Osteoblast (primary cell): ENCODE data around the gene FRMD3. TPM values are rescaled to one million over a fixed set of nuclear protein-coding genes. Genes with fewer than 3 reads are reported as not detected.
"Not testable (repeated sequence)": the region's sequence is repeated elsewhere in the genome, so short reads cannot be mapped to it uniquely, and the experiment has no call there.

Experiments used
- DNase-seq: peaks from one replicate; pipeline ENCODE4 v3.0.0; 2011; ENCODE audit warnings: low spot score, mixed read lengths; ENCODE audit not compliant: insufficient read length; ENCODE audit errors: missing footprints
- H2AFZ ChIP-seq: 2 replicates; pipeline ENCODE4 v1.6.0; 2011; ENCODE audit warnings: mild to moderate bottlenecking, low read length
- H3K27ac ChIP-seq: 2 replicates; pipeline ENCODE4 v1.5.1; 2011; ENCODE audit warnings: mild to moderate bottlenecking, low read depth, low read length, moderate library complexity
- H3K27me3 ChIP-seq: 2 replicates; pipeline ENCODE4 v1.6.0; 2012; ENCODE audit warnings: mild to moderate bottlenecking, control low read depth, inconsistent platforms, low read length, moderate library complexity; ENCODE audit not compliant: insufficient read depth
- H3K36me3 ChIP-seq: 2 replicates; pipeline ENCODE4 v1.5.1; 2011; ENCODE audit warnings: mild to moderate bottlenecking, low read length, control low read depth, moderate library complexity; ENCODE audit not compliant: insufficient read depth
- H3K4me1 ChIP-seq: 2 replicates; pipeline ENCODE4 v1.5.1; 2011; ENCODE audit warnings: mild to moderate bottlenecking, low read length, control low read depth, moderate library complexity; ENCODE audit not compliant: insufficient read depth
- H3K4me2 ChIP-seq: 2 replicates; pipeline ENCODE4 v1.6.0; 2011; ENCODE audit warnings: mild to moderate bottlenecking, low read length; ENCODE audit not compliant: insufficient read depth
- H3K4me3 ChIP-seq: fragments of 200-600 bp; sonication (generic); 3 replicates; pipeline ENCODE4 v1.5.1; 2012; ENCODE audit warnings: mild to moderate bottlenecking, low read length, inconsistent platforms; ENCODE audit not compliant: insufficient read depth
- H3K79me2 ChIP-seq: 2 replicates; pipeline ENCODE4 v1.6.0; 2012; ENCODE audit warnings: mild to moderate bottlenecking, low read length, control low read depth, inconsistent platforms; ENCODE audit not compliant: insufficient read depth
- H3K9me3 ChIP-seq: 2 replicates; pipeline ENCODE4 v1.5.1; 2011; ENCODE audit warnings: low read depth, low read length, control low read depth
- H4K20me1 ChIP-seq: 2 replicates; pipeline ENCODE4 v1.6.0; 2012; ENCODE audit warnings: mild to moderate bottlenecking, low read length, control low read depth; ENCODE audit not compliant: insufficient read depth
- total RNA-seq: library from RNA; depleted of rRNA; stranded (reverse); fragments of >200 nt; gene quantifications from 2 replicates; pipeline ENCODE4 v1.2.3, GENCODE V29; 2012
- TF ChIP-seq, protein P1 (sequence below): IDR thresholded peaks from 2 replicates; pipeline ENCODE4 v1.5.1; 2011; ENCODE audit warnings: mild to moderate bottlenecking, low read depth, low read length, moderate library complexity; ENCODE audit errors: extremely low read depth

Gene FRMD3
- total RNA-seq, 1 donor: 0.36 TPM

DNA sequence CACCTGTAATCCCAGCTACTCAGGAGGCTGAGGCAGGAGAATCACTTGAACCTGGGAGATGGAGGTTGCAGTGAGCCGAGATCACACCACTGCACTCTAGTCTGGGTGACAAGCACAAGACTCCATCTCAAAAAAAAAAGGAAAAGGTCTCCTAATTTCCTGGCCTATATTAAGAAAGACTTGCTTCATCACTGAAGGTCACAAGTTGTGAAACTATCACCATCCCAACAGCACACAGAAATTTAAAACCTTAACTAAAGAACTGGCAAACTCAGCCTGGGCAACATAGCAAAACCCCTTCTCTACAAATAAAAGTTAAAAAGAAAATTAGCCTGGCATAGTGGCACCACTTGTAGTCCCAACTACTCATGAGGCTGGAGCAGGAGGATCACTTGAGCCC lies 17.2 kb downstream of the FRMD3 start:
- H4K20me1 ChIP-seq: no peaks in the 10 kb centered on the region
- no peak overlapping the region for H2AFZ ChIP-seq
- H3K9me3 ChIP-seq: no peaks in the 10 kb centered on the region
- no peaks in the 10 kb centered on the region for H3K79me2 ChIP-seq
- no peak overlapping the region for H3K4me3 ChIP-seq
- TF ChIP-seq, protein P1, sequence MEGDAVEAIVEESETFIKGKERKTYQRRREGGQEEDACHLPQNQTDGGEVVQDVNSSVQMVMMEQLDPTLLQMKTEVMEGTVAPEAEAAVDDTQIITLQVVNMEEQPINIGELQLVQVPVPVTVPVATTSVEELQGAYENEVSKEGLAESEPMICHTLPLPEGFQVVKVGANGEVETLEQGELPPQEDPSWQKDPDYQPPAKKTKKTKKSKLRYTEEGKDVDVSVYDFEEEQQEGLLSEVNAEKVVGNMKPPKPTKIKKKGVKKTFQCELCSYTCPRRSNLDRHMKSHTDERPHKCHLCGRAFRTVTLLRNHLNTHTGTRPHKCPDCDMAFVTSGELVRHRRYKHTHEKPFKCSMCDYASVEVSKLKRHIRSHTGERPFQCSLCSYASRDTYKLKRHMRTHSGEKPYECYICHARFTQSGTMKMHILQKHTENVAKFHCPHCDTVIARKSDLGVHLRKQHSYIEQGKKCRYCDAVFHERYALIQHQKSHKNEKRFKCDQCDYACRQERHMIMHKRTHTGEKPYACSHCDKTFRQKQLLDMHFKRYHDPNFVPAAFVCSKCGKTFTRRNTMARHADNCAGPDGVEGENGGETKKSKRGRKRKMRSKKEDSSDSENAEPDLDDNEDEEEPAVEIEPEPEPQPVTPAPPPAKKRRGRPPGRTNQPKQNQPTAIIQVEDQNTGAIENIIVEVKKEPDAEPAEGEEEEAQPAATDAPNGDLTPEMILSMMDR: no peak
- no peaks in the 10 kb centered on the region for H3K36me3 ChIP-seq
- no peak overlapping the region for H3K4me2 ChIP-seq
- no peak overlapping the region for H3K27ac ChIP-seq
- H3K27me3 ChIP-seq: no peaks in the 10 kb centered on the region
- DNase-seq: no peak
- no peaks in the 10 kb centered on the region for H3K4me1 ChIP-seq

DNA sequence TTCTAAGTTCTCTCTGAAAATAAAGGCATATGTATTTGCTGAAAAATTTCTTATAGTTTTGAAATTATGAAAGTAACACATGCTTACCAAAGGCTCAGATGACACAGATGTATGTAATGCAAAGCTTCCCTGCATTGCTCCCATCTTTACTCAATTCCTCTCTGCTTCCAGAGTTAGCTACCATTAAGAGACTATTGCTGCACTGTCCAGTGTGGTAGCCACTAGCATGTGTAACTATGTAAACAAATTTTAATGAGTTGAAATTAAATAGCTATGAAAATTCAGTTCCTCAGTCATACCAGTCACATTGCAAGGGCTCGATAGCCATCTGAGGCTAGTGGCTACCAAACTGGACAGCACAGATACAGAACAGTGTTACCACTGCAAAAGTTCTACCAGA lies 17.9 kb downstream of the FRMD3 start:
- H4K20me1 ChIP-seq: no peaks in the 10 kb centered on the region
- H3K4me1 ChIP-seq: no peaks in the 10 kb centered on the region
- no peak for DNase-seq
- TF ChIP-seq, protein P1: no peak
- no peaks in the 10 kb centered on the region for H3K9me3 ChIP-seq
- H3K4me2 ChIP-seq: no peak overlapping the region
- no peaks in the 10 kb centered on the region for H3K36me3 ChIP-seq
- H3K79me2 ChIP-seq: no peaks in the 10 kb centered on the region
- no peaks in the 10 kb centered on the region for H3K27me3 ChIP-seq
- H3K27ac ChIP-seq: no peak overlapping the region
- H2AFZ ChIP-seq: no peak overlapping the region
- no peak overlapping the region for H3K4me3 ChIP-seq

DNA sequence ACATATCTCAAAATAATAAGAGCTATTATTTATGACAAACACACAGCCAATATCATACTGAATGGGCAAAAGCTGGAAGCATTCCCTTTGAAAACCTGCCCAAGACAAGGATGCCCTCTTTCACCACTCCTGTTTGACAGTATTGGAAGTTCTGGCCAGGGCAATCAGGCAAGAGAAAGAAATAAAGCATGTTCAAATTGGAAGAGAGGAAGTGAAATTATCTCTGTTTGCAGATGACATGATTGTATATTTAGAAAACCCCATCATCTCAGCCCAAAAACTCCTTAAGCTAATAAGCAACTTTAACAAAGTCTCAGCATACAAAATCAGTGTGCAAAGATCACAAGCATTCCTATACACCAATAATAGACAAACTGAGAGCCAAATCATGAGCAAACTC lies 20.2 kb downstream of the FRMD3 start:
- not testable (repeated sequence) for H3K4me1 ChIP-seq, H3K79me2 ChIP-seq, DNase-seq

DNA sequence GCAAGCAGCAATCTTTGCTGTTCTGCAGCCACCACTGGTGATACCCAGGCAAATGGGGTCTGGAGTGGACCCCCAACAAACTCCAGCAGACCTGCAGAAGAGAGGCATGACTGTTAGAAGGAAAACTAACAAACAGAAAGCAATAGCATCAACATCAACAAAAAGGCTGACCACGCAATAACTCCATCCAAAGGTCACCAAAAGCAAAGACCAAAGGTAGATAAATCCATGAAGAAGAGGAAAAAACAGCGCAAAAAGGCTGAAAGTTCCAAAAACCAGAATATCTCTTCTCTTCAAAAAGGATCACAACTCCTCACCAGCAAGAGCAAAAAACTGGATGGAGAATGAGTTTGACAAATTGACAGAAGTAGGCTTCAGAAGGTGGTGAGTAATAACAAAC lies 23.4 kb downstream of the FRMD3 start:
- H3K4me3 ChIP-seq: no peak overlapping the region

More for the DNA sequence above, 20.2 kb downstream of the FRMD3 start:
- H4K20me1 ChIP-seq, H3K4me2 ChIP-seq, H2AFZ ChIP-seq, H3K27me3 ChIP-seq, H3K4me3 ChIP-seq, H3K27ac ChIP-seq, H3K9me3 ChIP-seq, H3K36me3 ChIP-seq: not testable (repeated sequence)

More for the DNA sequence above, 23.4 kb downstream of the FRMD3 start:
- no peak overlapping the region for H3K27ac ChIP-seq
- H3K9me3 ChIP-seq: no peaks in the 10 kb centered on the region
- no peaks in the 10 kb centered on the region for H4K20me1 ChIP-seq
- H3K79me2 ChIP-seq: no peaks in the 10 kb centered on the region
- no peak overlapping the region for H3K4me2 ChIP-seq
- no peaks in the 10 kb centered on the region for H3K27me3 ChIP-seq
- no peaks in the 10 kb centered on the region for H3K4me1 ChIP-seq
- no peaks in the 10 kb centered on the region for H3K36me3 ChIP-seq
- TF ChIP-seq, protein P1: no peak
- no peak for DNase-seq
- no peak overlapping the region for H2AFZ ChIP-seq
